Measurements from ENCODE around the gene HAPLN2. TPM values are rescaled to one million over a fixed set of nuclear protein-coding genes. Genes with fewer than 3 reads are reported as not detected.
A peak's percentile ranks its signal among the peaks of the same experiment; 100 is the strongest.

Gene HAPLN2
- polyA plus RNA-seq, 3 donors from 2014 or later: not detected

- peaks cover 14 to 33% (median 19%) of the 10 kb centered on the region in 3 donors for H3K27me3 Mint-ChIP-seq (ENCODE audit: low read depth in 3 of 3)
- H3K27ac Mint-ChIP-seq: peak overlapping the region; percentile 57 to 94 (median 84)
- H3K9me3 Mint-ChIP-seq: no peaks in the 10 kb centered on the region
- DNase-seq: no peak
- H3K4me1 Mint-ChIP-seq: peaks cover 55 to 60% of the 10 kb centered on the region in 2 donors
- H3K36me3 Mint-ChIP-seq: no peaks in the 10 kb centered on the region
- peak overlapping the region; percentile 70 to 87 (median 80) for H3K4me3 Mint-ChIP-seq
These were observed 40.4 kb downstream of the HAPLN2 start for GRCh38 chr1:156659661-156659987.

- Mint-ChIP-seq H3K9me3 (no peaks in the 10 kb centered on the region), H3K27ac (peak overlapping the region; percentile 82 to 94 (median 89)), H3K4me3 (peak overlapping the region; percentile 70 to 87 (median 80)), H3K4me1 (peaks cover 55 to 60% of the 10 kb centered on the region in 2 donors), H3K36me3 (no peaks in the 10 kb centered on the region), H3K27me3 (ENCODE audit: low read depth in 3 of 3) (peaks cover 15 to 31% (median 17%) of the 10 kb centered on the region in 3 donors)
- DNase-seq: peak; percentile 94 to 95 (median 94)
These were observed 41.0 kb downstream of the HAPLN2 start for GRCh38 chr1:156659988-156660751.

GRCh38 chr1:156660752-156661112 is 41.5 kb downstream of the HAPLN2 start:
- Mint-ChIP-seq H3K27ac (peak overlapping the region; percentile 82 to 94 (median 89)), H3K36me3 (no peaks in the 10 kb centered on the region), H3K9me3 (no peaks in the 10 kb centered on the region), H3K4me1 (peaks cover 55 to 60% of the 10 kb centered on the region in 2 donors), H3K4me3 (peak overlapping the region; percentile 33 to 87 (median 57)), H3K27me3 (ENCODE audit: low read depth in 3 of 3) (peaks cover 16 to 26% (median 17%) of the 10 kb centered on the region in 3 donors)
- peak in 1 of 3 donors; percentile 7 for DNase-seq

DNA sequence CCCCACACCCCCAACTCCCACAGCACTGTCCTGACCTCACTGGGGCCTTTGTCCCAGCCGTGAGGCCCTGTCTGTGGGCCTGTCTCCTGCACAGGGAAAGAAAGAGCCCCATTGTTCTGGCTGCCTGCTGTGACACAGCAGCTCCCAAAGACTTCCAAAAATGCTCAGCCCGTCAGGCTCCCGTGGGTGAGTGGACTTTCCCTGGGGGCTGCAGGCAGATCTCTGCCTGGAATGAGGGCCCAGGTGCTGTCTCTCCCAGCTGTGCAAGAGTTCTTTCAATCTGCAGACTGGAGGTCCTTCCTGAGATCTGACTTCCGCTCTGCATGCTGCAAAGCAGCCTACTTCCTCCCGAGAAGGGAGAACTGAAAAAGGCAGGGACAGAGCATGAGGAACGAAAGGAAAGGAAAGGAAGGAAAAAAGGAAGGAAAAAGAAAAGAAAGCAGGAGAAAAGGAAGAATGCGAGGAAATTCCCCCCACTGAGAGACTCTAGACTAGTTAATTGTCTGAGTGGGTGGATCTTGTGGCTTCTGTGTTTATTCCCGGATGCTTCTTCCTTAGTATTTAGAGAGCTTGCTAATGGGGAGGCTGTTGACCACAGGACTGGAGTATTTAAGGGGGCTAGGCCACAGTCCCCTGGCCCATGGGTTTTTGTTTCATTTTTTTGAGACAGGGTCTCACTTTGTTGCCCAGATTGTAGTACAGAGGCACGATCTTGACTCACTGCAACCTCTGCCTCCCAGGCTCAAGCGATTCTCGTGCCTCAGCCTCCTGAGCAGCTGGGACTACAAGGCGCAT is 43.0 kb downstream of the HAPLN2 start:
- DNase-seq: no peak
- H3K9me3 Mint-ChIP-seq: no peaks in the 10 kb centered on the region
- no peaks in the 10 kb centered on the region for H3K36me3 Mint-ChIP-seq
- peaks cover 9 to 18% (median 17%) of the 10 kb centered on the region in 3 donors for H3K27me3 Mint-ChIP-seq (ENCODE audit: low read depth in 3 of 3)
- H3K27ac Mint-ChIP-seq: peak overlapping the region in 3 of 6 donors; percentile 34 to 76 (median 73)
- H3K4me3 Mint-ChIP-seq: no peak overlapping the region
- peaks cover 45 to 51% of the 10 kb centered on the region in 2 donors for H3K4me1 Mint-ChIP-seq

GRCh38 chr1:156662800-156663055 is 43.5 kb downstream of the HAPLN2 start:
- H3K4me3 Mint-ChIP-seq: no peak overlapping the region
- peak overlapping the region in 2 of 6 donors; percentile 32 to 73 for H3K27ac Mint-ChIP-seq
- peaks cover 39 to 45% of the 10 kb centered on the region in 2 donors for H3K4me1 Mint-ChIP-seq
- H3K9me3 Mint-ChIP-seq: no peaks in the 10 kb centered on the region
- no peak for DNase-seq
- peaks cover 5 to 18% (median 17%) of the 10 kb centered on the region in 3 donors for H3K27me3 Mint-ChIP-seq (ENCODE audit: low read depth in 3 of 3)
- no peaks in the 10 kb centered on the region for H3K36me3 Mint-ChIP-seq

GRCh38 chr1:156663178-156663577 is 44.0 kb downstream of the HAPLN2 start:
- Mint-ChIP-seq H3K4me1 (peaks cover 35 to 42% of the 10 kb centered on the region in 2 donors), H3K27me3 (ENCODE audit: low read depth in 3 of 3) (peaks cover 5 to 18% (median 14%) of the 10 kb centered on the region in 3 donors), H3K27ac (peak overlapping the region in 1 of 6 donors; percentile 32), H3K4me3 (no peak overlapping the region), H3K9me3 (no peaks in the 10 kb centered on the region), H3K36me3 (no peaks in the 10 kb centered on the region)
- no peak for DNase-seq

GRCh38 chr1:156664046-156664766 is 45.0 kb downstream of the HAPLN2 start:
- H3K4me3 Mint-ChIP-seq: no peak overlapping the region
- H3K27me3 Mint-ChIP-seq (ENCODE audit: low read depth in 3 of 3): peaks cover 5 to 18% (median 12%) of the 10 kb centered on the region in 3 donors
- DNase-seq: no peak
- peaks cover 25 to 31% of the 10 kb centered on the region in 2 donors for H3K4me1 Mint-ChIP-seq
- H3K9me3 Mint-ChIP-seq: no peaks in the 10 kb centered on the region
- H3K27ac Mint-ChIP-seq: no peak overlapping the region
- H3K36me3 Mint-ChIP-seq: no peaks in the 10 kb centered on the region

DNA sequence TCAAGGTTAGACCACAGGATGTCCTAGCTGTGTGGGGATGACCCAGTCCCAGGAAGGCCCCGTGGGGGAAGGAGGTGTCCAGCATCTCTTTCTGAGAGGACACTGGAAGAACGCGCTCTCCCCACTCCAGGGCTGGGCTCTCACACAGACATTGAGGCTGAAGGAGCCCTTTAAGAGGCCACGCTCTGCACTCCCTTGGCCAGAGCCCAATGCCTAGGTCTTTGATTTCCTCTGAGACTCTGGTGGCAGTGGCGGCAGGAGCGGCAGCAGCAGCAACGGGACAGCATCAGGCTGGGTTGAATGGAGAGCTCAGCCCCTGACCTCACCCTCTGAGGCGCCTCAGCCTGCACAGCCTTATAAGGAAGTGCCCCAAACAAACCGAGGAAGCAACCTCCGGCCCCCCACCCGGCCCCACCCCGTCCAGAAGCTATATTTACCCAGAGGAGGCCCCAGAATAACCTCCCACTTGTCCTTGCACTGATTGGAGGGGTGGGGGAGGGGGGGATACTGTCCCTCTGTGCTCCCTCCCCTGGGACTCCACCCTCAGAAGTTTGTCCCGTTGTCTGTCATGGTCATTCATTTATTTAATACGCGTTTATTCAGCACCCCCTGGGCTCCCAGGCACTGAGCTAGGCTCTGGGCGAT is 45.7 kb downstream of the HAPLN2 start:
- no peaks in the 10 kb centered on the region for H3K9me3 Mint-ChIP-seq
- H3K4me3 Mint-ChIP-seq: no peak overlapping the region
- no peak for DNase-seq
- peaks cover 5 to 14% (median 13%) of the 10 kb centered on the region in 3 donors for H3K27me3 Mint-ChIP-seq (ENCODE audit: low read depth in 3 of 3)
- H3K4me1 Mint-ChIP-seq: peaks cover 18 to 25% of the 10 kb centered on the region in 2 donors
- no peak overlapping the region for H3K27ac Mint-ChIP-seq
- H3K36me3 Mint-ChIP-seq: no peaks in the 10 kb centered on the region

GRCh38 chr1:156665539-156665938 is 46.3 kb downstream of the HAPLN2 start:
- Mint-ChIP-seq H3K27ac (no peak overlapping the region), H3K27me3 (ENCODE audit: low read depth in 3 of 3) (peaks cover 3 to 11% (median 7%) of the 10 kb centered on the region in 3 donors), H3K4me3 (no peak overlapping the region), H3K4me1 (peaks cover 11 to 18% of the 10 kb centered on the region in 2 donors), H3K9me3 (no peaks in the 10 kb centered on the region), H3K36me3 (no peaks in the 10 kb centered on the region)
- DNase-seq: no peak

DNA sequence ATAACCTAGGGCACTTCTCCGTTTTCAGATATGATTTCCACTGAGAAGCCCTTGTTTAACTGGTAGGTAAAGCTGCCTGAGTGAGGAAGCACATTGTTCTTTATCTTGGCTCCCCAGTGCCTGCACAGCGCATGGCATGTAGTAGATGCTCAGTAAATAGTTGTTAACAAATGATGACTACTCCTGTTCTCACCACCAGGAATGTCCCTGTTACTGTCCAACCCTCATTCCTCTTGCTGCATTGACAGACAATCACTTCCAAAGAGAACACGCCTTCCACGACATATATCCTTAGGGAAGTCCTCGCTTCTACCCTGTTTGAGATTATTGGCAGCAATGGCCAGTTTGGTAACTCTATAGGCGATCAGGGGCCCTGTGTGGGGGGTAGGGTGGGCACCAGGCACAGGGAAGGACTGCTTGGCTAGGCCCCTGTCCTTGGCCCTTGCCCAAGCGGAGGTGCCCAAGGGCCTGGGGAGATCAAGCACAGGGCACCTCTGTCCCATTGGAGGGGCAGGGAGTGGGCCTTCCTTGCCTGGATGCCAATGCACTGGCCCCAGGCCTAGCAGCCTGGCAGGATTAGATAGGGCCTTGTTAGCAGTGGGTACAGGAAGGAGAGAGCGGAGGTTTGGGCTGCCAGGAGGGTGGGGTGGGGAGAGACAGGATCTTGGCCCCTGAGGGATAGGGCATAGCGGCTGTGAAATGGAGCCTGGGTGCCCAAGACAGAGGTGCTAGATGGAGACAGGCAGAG is 47.8 kb downstream of the HAPLN2 start:
- H3K27me3 Mint-ChIP-seq (ENCODE audit: low read depth in 3 of 3): peaks cover 0 to 8% (median 3%) of the 10 kb centered on the region in 3 donors
- H3K9me3 Mint-ChIP-seq: no peaks in the 10 kb centered on the region
- no peak overlapping the region for H3K27ac Mint-ChIP-seq
- H3K4me3 Mint-ChIP-seq: no peak overlapping the region
- DNase-seq: no peak
- H3K4me1 Mint-ChIP-seq: peaks cover 0 to 4% of the 10 kb centered on the region in 2 donors
- H3K36me3 Mint-ChIP-seq: no peaks in the 10 kb centered on the region

DNA sequence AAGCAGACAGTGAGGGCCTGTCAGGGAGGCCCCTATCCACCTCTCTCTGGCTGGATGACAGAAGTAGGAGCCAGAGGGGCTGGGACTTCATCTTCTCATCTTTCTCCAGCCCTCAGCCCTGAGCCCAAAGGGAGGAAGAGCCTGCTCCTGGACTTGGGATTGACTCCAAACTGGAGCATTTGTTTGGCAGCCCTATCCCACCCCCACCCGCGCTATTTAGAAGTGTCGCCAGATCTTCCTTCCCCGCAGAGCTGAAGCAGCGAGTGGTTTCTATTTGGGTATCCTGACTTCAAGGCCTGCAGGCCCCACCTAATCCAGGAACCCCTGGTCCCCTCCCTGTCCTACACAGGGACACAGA is 48.4 kb downstream of the HAPLN2 start:
- no peak for DNase-seq
- Mint-ChIP-seq H3K36me3 (no peaks in the 10 kb centered on the region), H3K4me1 (no peaks in the 10 kb centered on the region), H3K27me3 (ENCODE audit: low read depth in 3 of 3) (peaks cover 0 to 10% (median 3%) of the 10 kb centered on the region in 3 donors), H3K9me3 (no peaks in the 10 kb centered on the region), H3K27ac (no peak overlapping the region), H3K4me3 (no peak overlapping the region)

DNA sequence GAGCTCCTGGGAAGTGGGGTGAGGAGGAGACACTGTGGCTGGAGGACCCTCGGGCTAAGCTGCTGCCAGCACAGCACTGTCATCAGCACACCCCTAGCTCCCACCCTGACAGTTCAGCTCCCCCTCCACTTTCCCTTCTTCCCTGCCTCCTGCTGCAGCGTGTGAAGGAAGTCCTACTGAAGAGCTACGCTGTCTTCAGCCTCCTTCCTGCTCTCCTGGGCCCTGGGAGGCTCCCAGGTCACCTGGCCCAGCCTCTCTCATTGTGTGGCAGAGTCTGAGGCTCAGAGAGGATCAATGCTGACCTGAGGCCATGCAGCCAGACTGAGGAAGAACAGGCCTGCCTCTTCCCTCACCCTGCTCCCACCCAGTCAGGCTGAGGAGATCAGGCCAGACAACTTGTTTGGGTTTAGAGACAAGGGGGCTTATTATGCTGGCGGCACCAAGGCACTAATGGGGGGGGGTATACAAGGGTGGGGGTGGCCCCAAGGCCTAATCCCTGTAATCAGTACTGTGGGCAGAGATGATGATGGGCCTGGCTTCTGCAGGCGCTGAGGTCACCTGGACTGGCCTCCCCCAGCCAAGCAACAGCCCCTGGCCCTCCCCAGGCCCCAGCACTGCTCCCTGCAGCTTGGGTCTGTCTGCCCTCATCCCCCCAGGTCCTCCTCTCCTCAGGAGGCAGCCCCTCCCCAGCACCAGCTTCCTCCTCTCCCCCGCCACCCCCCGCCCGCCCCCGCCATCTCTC is 48.9 kb downstream of the HAPLN2 start:
- Mint-ChIP-seq H3K4me3 (no peak overlapping the region), H3K9me3 (no peaks in the 10 kb centered on the region), H3K27ac (no peak overlapping the region), H3K27me3 (ENCODE audit: low read depth in 3 of 3) (peaks cover 0 to 10% (median 3%) of the 10 kb centered on the region in 3 donors), H3K36me3 (no peaks in the 10 kb centered on the region), H3K4me1 (no peaks in the 10 kb centered on the region)
- no peak for DNase-seq

Data from immature natural killer cell (primary cell).